HEK293 (cell line): Measurements from ENCODE around the gene GGA3.
A peak's percentile ranks its signal among the peaks of the same experiment; 100 is the strongest.

Experiments used
- GLIS2 ChIP-seq: fragments of 450-650 bp; formaldehyde crosslinking; IDR thresholded peaks from 2 replicates; pipeline ENCODE4 v1.5.1; 2016; ENCODE audit warnings: missing biosample characterization, missing genetic modification characterization
- KLF8 ChIP-seq: fragments of 450-650 bp; formaldehyde crosslinking; IDR thresholded peaks from 2 replicates; pipeline ENCODE4 v1.5.1; 2016; ENCODE audit warnings: missing biosample characterization, missing genetic modification characterization
- KLF9 ChIP-seq: fragments of 450-650 bp; formaldehyde crosslinking; IDR thresholded peaks from 2 replicates; pipeline ENCODE4 v1.5.1; 2016; ENCODE audit warnings: missing biosample characterization, missing genetic modification characterization, low read depth
- SCRT1 ChIP-seq: fragments of 450-650 bp; formaldehyde crosslinking; IDR thresholded peaks from 2 replicates; pipeline ENCODE4 v1.5.1; 2016; ENCODE audit warnings: missing biosample characterization, missing genetic modification characterization, borderline replicate concordance
- SP7 ChIP-seq: fragments of 450-650 bp; formaldehyde crosslinking; IDR thresholded peaks from 2 replicates; pipeline ENCODE4 v1.5.1; 2016; ENCODE audit warnings: missing biosample characterization, missing genetic modification characterization
- YY2 ChIP-seq: fragments of 450-650 bp; formaldehyde crosslinking; IDR thresholded peaks from 2 replicates; pipeline ENCODE4 v1.5.1; 2016; ENCODE audit warnings: missing biosample characterization, missing genetic modification characterization
- ZEB2 ChIP-seq: fragments of 450-650 bp; formaldehyde crosslinking; IDR thresholded peaks from 2 replicates; pipeline ENCODE4 v1.5.1; 2016; ENCODE audit warnings: missing biosample characterization, missing genetic modification characterization
- ZIC2 ChIP-seq: fragments of 450-650 bp; formaldehyde crosslinking; IDR thresholded peaks from 2 replicates; pipeline ENCODE4 v1.5.1; 2016; ENCODE audit warnings: missing biosample characterization, missing genetic modification characterization
- ZNF10 ChIP-seq: fragments of 450-650 bp; formaldehyde crosslinking; IDR thresholded peaks from 2 replicates; pipeline ENCODE4 v1.5.1; 2017; ENCODE audit warnings: missing biosample characterization, missing genetic modification characterization
- ZNF121 ChIP-seq: fragments of 450-650 bp; formaldehyde crosslinking; IDR thresholded peaks from 2 replicates; pipeline ENCODE4 v1.5.1; 2016; ENCODE audit warnings: missing biosample characterization, missing genetic modification characterization
- ZNF175 ChIP-seq: fragments of 450-650 bp; formaldehyde crosslinking; IDR thresholded peaks from 2 replicates; pipeline ENCODE4 v1.5.1; 2016; ENCODE audit warnings: missing biosample characterization, missing genetic modification characterization
- ZNF223 ChIP-seq: fragments of 450-650 bp; formaldehyde crosslinking; IDR thresholded peaks from 2 replicates; pipeline ENCODE4 v1.5.1; 2016; ENCODE audit warnings: missing biosample characterization, missing genetic modification characterization
- ZNF354C ChIP-seq: fragments of 450-650 bp; formaldehyde crosslinking; IDR thresholded peaks from 2 replicates; pipeline ENCODE4 v1.5.1; 2016; ENCODE audit warnings: missing biosample characterization, missing genetic modification characterization, low read depth, borderline replicate concordance
- ZNF501 ChIP-seq: fragments of 450-650 bp; formaldehyde crosslinking; IDR thresholded peaks from 2 replicates; pipeline ENCODE4 v1.5.1; 2016; ENCODE audit warnings: missing biosample characterization, missing genetic modification characterization
- ZNF558 ChIP-seq: fragments of 450-650 bp; formaldehyde crosslinking; IDR thresholded peaks from 2 replicates; pipeline ENCODE4 v1.5.1; 2016; ENCODE audit warnings: missing biosample characterization, missing genetic modification characterization
- ZNF596 ChIP-seq: fragments of 450-650 bp; IDR thresholded peaks from 2 replicates; pipeline ENCODE4 v1.5.0; 2018; ENCODE audit warnings: missing biosample characterization, mild to moderate bottlenecking, missing genetic modification characterization, moderate library complexity
- ZNF610 ChIP-seq: fragments of 450-650 bp; formaldehyde crosslinking; IDR thresholded peaks from 2 replicates; pipeline ENCODE4 v1.5.1; 2016; ENCODE audit warnings: missing biosample characterization, missing genetic modification characterization, borderline replicate concordance
- ZNF629 ChIP-seq: fragments of 450-650 bp; formaldehyde crosslinking; IDR thresholded peaks from 2 replicates; pipeline ENCODE4 v1.5.1; 2017; ENCODE audit warnings: missing biosample characterization, missing genetic modification characterization
- ZSCAN16 ChIP-seq: fragments of 450-650 bp; formaldehyde crosslinking; IDR thresholded peaks from 2 replicates; pipeline ENCODE4 v1.5.1; 2016; ENCODE audit warnings: missing biosample characterization, missing genetic modification characterization
- ZSCAN30 ChIP-seq: fragments of 450-650 bp; IDR thresholded peaks from 2 replicates; pipeline ENCODE4 v1.5.1; 2018; ENCODE audit warnings: missing biosample characterization, mild to moderate bottlenecking, missing genetic modification characterization, moderate library complexity
- TF ChIP-seq, protein P1 (sequence below): fragments of 450-650 bp; formaldehyde crosslinking; IDR thresholded peaks from 2 replicates; pipeline ENCODE4 v1.5.1; 2017; ENCODE audit warnings: missing biosample characterization, missing genetic modification characterization
- TF ChIP-seq, protein P2 (sequence below): fragments of 450-650 bp; formaldehyde crosslinking; IDR thresholded peaks from 2 replicates; pipeline ENCODE4 v1.5.1; 2016; ENCODE audit warnings: missing biosample characterization, missing genetic modification characterization
- TF ChIP-seq, protein P3 (sequence below): fragments of 450-650 bp; formaldehyde crosslinking; IDR thresholded peaks from 2 replicates; pipeline ENCODE4 v1.5.1; 2017; ENCODE audit warnings: missing biosample characterization, missing genetic modification characterization
- TF ChIP-seq, protein P4 (sequence below): fragments of 450-650 bp; formaldehyde crosslinking; IDR thresholded peaks from 2 replicates; pipeline ENCODE4 v1.5.1; 2016; ENCODE audit warnings: missing biosample characterization, missing genetic modification characterization, borderline replicate concordance
- TF ChIP-seq, protein P5 (sequence below): fragments of 450-650 bp; formaldehyde crosslinking; IDR thresholded peaks from 2 replicates; pipeline ENCODE4 v1.5.0; 2017; ENCODE audit warnings: missing biosample characterization, missing genetic modification characterization, borderline replicate concordance
- TF ChIP-seq, protein P6 (sequence below): fragments of 450-650 bp; formaldehyde crosslinking; IDR thresholded peaks from 2 replicates; pipeline ENCODE4 v1.5.1; 2016; ENCODE audit warnings: missing biosample characterization, missing genetic modification characterization

GGA3 gene

DNA sequence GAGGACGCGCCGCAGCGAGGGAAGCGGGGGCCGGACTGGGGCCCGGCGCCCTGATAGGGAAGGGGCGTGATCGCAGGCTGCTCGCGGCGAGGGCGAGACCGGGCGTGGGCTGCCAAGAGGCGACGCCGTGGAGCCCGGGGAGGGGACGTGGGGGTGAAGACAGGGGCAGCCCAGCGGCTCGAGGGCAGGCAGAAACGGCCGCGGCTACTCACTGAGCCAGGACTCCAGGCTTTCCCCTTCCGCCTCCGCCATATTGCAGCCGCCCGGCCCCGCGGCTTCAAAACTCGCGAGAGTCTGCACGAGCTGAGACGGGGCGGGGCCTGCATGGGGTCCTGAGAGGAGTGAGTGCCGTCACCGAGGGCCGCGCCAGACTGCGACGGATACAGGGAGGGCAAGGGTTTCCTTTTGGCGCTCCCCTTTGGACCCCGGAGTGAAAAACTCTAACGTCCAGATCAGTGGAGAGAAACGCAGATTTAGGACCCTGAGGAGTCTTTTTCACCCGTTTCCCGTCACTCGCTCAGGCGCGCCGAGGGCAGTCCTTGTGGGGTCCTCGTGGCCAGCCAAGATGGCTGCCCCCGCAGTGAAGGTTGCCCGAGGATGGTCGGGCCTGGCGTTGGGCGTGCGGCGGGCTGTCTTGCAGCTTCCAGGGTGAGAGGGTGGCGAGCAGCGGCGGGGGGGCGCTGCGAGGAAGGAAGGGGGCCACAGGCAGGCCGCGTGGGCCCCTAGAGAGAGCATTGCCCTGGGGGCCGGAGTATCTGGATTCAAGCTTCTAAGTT lies at the start of gene GGA3, which contains the start of gene MRPS7 (continued):
- peak; percentile 47; the same call in 1 of the 2 replicates for TF ChIP-seq ZSCAN30 (tag by site-specific recombination)
- peak; percentile 65 for TF ChIP-seq ZNF501 (tag by site-specific recombination)
- TF ChIP-seq YY2 (tag by site-specific recombination): peak; percentile 96
- peak; percentile 90 for TF ChIP-seq ZEB2 (tag by site-specific recombination)
- 0 out of 2 replicates have a peak, but pooled peaks have one; percentile 35 for TF ChIP-seq ZNF121 (tag by site-specific recombination)
- no peak for TF ChIP-seq ZNF175 (tag by site-specific recombination)
- peak; percentile 39 for TF ChIP-seq ZIC2 (tag by site-specific recombination)
- TF ChIP-seq, protein P1, sequence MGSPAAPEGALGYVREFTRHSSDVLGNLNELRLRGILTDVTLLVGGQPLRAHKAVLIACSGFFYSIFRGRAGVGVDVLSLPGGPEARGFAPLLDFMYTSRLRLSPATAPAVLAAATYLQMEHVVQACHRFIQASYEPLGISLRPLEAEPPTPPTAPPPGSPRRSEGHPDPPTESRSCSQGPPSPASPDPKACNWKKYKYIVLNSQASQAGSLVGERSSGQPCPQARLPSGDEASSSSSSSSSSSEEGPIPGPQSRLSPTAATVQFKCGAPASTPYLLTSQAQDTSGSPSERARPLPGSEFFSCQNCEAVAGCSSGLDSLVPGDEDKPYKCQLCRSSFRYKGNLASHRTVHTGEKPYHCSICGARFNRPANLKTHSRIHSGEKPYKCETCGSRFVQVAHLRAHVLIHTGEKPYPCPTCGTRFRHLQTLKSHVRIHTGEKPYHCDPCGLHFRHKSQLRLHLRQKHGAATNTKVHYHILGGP (tag by site-specific recombination): no peak
- TF ChIP-seq ZNF558: peak; percentile 58; the same call in 1 of the 2 replicates
- no peak for TF ChIP-seq SCRT1 (tag by site-specific recombination)
- TF ChIP-seq ZNF354C (tag by site-specific recombination): no peak
- peak; percentile 85 for TF ChIP-seq ZNF629
- peak; percentile 89 for TF ChIP-seq SP7
- peak; percentile 91 for TF ChIP-seq KLF9 (tag by site-specific recombination)
- TF ChIP-seq, protein P2, sequence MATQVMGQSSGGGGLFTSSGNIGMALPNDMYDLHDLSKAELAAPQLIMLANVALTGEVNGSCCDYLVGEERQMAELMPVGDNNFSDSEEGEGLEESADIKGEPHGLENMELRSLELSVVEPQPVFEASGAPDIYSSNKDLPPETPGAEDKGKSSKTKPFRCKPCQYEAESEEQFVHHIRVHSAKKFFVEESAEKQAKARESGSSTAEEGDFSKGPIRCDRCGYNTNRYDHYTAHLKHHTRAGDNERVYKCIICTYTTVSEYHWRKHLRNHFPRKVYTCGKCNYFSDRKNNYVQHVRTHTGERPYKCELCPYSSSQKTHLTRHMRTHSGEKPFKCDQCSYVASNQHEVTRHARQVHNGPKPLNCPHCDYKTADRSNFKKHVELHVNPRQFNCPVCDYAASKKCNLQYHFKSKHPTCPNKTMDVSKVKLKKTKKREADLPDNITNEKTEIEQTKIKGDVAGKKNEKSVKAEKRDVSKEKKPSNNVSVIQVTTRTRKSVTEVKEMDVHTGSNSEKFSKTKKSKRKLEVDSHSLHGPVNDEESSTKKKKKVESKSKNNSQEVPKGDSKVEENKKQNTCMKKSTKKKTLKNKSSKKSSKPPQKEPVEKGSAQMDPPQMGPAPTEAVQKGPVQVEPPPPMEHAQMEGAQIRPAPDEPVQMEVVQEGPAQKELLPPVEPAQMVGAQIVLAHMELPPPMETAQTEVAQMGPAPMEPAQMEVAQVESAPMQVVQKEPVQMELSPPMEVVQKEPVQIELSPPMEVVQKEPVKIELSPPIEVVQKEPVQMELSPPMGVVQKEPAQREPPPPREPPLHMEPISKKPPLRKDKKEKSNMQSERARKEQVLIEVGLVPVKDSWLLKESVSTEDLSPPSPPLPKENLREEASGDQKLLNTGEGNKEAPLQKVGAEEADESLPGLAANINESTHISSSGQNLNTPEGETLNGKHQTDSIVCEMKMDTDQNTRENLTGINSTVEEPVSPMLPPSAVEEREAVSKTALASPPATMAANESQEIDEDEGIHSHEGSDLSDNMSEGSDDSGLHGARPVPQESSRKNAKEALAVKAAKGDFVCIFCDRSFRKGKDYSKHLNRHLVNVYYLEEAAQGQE (tag by site-specific recombination): peak; percentile 27; the same call in 1 of the 2 replicates
- TF ChIP-seq ZSCAN16: 0 out of 2 replicates have a peak, but pooled peaks have one; percentile 24
- TF ChIP-seq GLIS2 (tag by site-specific recombination): peak; percentile 39; the same call in 1 of the 2 replicates
- TF ChIP-seq KLF8 (tag by site-specific recombination): peak; percentile 94
- TF ChIP-seq, protein P3, sequence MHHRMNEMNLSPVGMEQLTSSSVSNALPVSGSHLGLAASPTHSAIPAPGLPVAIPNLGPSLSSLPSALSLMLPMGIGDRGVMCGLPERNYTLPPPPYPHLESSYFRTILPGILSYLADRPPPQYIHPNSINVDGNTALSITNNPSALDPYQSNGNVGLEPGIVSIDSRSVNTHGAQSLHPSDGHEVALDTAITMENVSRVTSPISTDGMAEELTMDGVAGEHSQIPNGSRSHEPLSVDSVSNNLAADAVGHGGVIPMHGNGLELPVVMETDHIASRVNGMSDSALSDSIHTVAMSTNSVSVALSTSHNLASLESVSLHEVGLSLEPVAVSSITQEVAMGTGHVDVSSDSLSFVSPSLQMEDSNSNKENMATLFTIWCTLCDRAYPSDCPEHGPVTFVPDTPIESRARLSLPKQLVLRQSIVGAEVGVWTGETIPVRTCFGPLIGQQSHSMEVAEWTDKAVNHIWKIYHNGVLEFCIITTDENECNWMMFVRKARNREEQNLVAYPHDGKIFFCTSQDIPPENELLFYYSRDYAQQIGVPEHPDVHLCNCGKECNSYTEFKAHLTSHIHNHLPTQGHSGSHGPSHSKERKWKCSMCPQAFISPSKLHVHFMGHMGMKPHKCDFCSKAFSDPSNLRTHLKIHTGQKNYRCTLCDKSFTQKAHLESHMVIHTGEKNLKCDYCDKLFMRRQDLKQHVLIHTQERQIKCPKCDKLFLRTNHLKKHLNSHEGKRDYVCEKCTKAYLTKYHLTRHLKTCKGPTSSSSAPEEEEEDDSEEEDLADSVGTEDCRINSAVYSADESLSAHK (tag by site-specific recombination): peak; percentile 28
- TF ChIP-seq, protein P4, sequence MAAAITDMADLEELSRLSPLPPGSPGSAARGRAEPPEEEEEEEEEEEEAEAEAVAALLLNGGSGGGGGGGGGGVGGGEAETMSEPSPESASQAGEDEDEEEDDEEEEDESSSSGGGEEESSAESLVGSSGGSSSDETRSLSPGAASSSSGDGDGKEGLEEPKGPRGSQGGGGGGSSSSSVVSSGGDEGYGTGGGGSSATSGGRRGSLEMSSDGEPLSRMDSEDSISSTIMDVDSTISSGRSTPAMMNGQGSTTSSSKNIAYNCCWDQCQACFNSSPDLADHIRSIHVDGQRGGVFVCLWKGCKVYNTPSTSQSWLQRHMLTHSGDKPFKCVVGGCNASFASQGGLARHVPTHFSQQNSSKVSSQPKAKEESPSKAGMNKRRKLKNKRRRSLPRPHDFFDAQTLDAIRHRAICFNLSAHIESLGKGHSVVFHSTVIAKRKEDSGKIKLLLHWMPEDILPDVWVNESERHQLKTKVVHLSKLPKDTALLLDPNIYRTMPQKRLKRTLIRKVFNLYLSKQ (tag by site-specific recombination): no peak
- TF ChIP-seq, protein P5, sequence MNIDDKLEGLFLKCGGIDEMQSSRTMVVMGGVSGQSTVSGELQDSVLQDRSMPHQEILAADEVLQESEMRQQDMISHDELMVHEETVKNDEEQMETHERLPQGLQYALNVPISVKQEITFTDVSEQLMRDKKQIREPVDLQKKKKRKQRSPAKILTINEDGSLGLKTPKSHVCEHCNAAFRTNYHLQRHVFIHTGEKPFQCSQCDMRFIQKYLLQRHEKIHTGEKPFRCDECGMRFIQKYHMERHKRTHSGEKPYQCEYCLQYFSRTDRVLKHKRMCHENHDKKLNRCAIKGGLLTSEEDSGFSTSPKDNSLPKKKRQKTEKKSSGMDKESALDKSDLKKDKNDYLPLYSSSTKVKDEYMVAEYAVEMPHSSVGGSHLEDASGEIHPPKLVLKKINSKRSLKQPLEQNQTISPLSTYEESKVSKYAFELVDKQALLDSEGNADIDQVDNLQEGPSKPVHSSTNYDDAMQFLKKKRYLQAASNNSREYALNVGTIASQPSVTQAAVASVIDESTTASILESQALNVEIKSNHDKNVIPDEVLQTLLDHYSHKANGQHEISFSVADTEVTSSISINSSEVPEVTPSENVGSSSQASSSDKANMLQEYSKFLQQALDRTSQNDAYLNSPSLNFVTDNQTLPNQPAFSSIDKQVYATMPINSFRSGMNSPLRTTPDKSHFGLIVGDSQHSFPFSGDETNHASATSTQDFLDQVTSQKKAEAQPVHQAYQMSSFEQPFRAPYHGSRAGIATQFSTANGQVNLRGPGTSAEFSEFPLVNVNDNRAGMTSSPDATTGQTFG (tag by site-specific recombination): no peak; the same call in 1 of the 2 replicates
- TF ChIP-seq ZNF610: peak; percentile 54; the same call in 1 of the 2 replicates
- TF ChIP-seq ZNF10 (tag by site-specific recombination): peak; percentile 39; the same call in 1 of the 2 replicates
- TF ChIP-seq ZNF223 (tag by site-specific recombination): no peak
- TF ChIP-seq ZNF596 (tag by site-specific recombination): no peak
- TF ChIP-seq, protein P6, sequence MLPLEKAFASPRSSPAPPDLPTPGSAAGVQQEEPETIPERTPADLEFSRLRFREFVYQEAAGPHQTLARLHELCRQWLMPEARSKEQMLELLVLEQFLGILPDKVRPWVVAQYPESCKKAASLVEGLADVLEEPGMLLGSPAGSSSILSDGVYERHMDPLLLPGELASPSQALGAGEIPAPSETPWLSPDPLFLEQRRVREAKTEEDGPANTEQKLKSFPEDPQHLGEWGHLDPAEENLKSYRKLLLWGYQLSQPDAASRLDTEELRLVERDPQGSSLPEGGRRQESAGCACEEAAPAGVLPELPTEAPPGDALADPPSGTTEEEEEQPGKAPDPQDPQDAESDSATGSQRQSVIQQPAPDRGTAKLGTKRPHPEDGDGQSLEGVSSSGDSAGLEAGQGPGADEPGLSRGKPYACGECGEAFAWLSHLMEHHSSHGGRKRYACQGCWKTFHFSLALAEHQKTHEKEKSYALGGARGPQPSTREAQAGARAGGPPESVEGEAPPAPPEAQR (tag by site-specific recombination): peak; percentile 88; the same call in 1 of the 2 replicates
